Natural killer cell treated with Interleukin-12 subunit alpha and Interleukin-12 subunit beta and Interleukin-15 and Interleukin-18, amount 100 ng/mL, for 72 hours (primary cell): ENCODE measurements around the gene ATP6AP2. TPM values are rescaled to one million over a fixed set of nuclear protein-coding genes. Genes with fewer than 3 reads are reported as not detected.
"Not testable (repeated sequence)": the region's sequence is repeated elsewhere in the genome, so short reads cannot be mapped to it uniquely, and the experiment has no call there.

Source experiments
- ATAC-seq, 2 donors: fragments of 150-1000 bp; cut with Tn5 transposase in 1 of 2; sonication (Bioruptor Pico), chemical (Tn5 transposase) in 1 of 2; 2 replicates each; pipeline ENCODE4 v1.10.0; 2021
- DNase-seq: peaks from one replicate; pipeline ENCODE4 v3.0.0; 2022; ENCODE audit warnings: low spot score
- H3K27ac Mint-ChIP-seq, 2 donors: 1 replicate in 1 of 2; 2 replicates in 1 of 2; pipeline ENCODE4 v1.8.0; 2022; ENCODE audit warnings: mixed read lengths in 2 of 2, mild to moderate bottlenecking in 1 of 2, moderate library complexity in 1 of 2
- H3K27me3 Mint-ChIP-seq, 2 donors: 1 replicate in 1 of 2; 2 replicates in 1 of 2; pipeline ENCODE4 v1.8.0; 2022; ENCODE audit warnings: mixed read lengths in 2 of 2
- H3K36me3 Mint-ChIP-seq: one replicate; pipeline ENCODE4 v1.8.0; 2022; ENCODE audit warnings: mixed read lengths
- H3K4me1 Mint-ChIP-seq, 2 donors: 1 replicate in 1 of 2; 2 replicates in 1 of 2; pipeline ENCODE4 v1.8.0; 2022; ENCODE audit warnings: low read depth in 2 of 2, mixed read lengths in 2 of 2, mild to moderate bottlenecking in 1 of 2
- H3K4me3 Mint-ChIP-seq: one replicate; pipeline ENCODE4 v1.8.0; 2022; ENCODE audit warnings: mixed read lengths
- H3K9me3 Mint-ChIP-seq: 2 replicates; pipeline ENCODE4 v1.8.0; 2022; ENCODE audit warnings: mixed read lengths
- total RNA-seq, 2 donors: library from RNA; stranded (reverse); gene quantifications; one replicate each; pipeline ENCODE4 v1.2.3, GENCODE V29; 2022

The ATP6AP2 gene
- total RNA-seq, 2 donors from 2014 or later = 49.5 to 80.0 TPM

DNA sequence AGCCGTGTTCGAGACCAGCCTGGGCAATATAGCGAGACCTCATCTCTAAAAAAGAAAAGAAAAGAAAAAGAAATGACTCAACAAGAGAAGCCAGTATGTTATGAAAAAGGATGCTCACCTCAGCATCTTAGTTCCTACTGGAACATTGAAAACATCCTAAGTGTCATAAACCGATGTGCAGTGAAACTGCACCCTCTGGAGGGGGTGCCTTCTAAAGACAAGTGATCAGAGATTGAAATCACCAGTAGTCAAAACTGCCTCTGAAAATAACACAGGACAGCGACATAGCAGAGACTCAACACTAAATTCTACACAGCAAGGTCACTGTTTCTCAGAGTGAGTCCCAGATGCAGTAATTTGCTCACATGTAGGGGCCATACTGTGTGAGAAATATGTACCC, 28.0 kb upstream of the ATP6AP2 start:
- Mint-ChIP-seq H3K4me1 (no peaks in the 10 kb centered on the region), H3K27ac (no peak overlapping the region), H3K27me3 (peaks cover 0 to 25% of the 10 kb centered on the region in 2 donors), H3K4me3 (no peak overlapping the region), H3K9me3 (no peaks in the 10 kb centered on the region), H3K36me3 (no peaks in the 10 kb centered on the region)
- ATAC-seq (no peak), DNase-seq (no peak)

DNA sequence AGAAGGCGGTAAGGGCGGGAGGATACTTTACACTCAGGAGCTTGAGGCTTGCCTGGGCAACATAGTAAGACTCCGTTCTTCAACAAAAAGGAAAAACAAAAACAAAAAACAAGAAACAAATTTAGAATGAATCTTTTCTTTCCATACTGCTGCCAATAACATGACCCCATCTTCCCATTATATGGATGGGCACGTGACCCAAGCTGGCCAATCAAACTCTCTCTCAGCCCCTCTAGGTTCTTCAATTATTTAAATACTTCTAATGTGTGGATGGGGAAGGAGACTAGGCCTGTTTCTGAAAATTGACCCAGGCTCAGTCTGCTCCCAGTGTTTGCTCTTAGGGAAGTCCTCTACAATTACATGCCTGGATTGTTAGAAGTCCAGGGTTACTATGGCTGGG, 22.2 kb upstream of the ATP6AP2 start:
- Mint-ChIP-seq H3K27ac (no peak overlapping the region), H3K4me1 (no peaks in the 10 kb centered on the region), H3K4me3 (no peak overlapping the region), H3K9me3 (no peaks in the 10 kb centered on the region), H3K27me3 (peaks cover 0 to 13% of the 10 kb centered on the region in 2 donors), H3K36me3 (no peaks in the 10 kb centered on the region)
- ATAC-seq (no peak), DNase-seq (no peak)

DNA sequence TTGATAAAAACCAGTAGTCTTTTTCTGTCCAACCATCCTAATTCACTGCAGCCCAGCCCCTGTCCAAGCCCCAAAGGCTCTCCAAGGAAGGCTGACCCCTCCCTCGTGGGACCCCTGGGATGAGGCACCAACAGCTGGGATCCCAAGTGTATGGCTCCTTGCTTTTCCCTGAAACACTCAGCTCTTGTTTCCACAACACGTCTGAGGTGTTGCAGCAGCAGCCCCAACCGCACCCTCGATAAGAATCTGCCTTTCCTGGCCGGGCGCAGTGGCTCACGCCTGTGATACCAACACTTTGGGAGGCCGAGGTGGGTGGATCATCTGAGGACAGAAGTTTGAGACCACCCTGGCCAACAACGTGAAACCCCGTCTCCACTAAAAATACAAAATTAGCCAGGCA, 17.0 kb upstream of the ATP6AP2 start:
- H3K36me3 Mint-ChIP-seq = no peaks in the 10 kb centered on the region
- no peak for DNase-seq
- no peak for ATAC-seq
- H3K27me3 Mint-ChIP-seq = peaks cover 0 to 7% of the 10 kb centered on the region in 2 donors
- H3K4me3 Mint-ChIP-seq = no peak overlapping the region
- H3K9me3 Mint-ChIP-seq = no peaks in the 10 kb centered on the region
- no peak overlapping the region for H3K27ac Mint-ChIP-seq
- H3K4me1 Mint-ChIP-seq = no peaks in the 10 kb centered on the region

DNA sequence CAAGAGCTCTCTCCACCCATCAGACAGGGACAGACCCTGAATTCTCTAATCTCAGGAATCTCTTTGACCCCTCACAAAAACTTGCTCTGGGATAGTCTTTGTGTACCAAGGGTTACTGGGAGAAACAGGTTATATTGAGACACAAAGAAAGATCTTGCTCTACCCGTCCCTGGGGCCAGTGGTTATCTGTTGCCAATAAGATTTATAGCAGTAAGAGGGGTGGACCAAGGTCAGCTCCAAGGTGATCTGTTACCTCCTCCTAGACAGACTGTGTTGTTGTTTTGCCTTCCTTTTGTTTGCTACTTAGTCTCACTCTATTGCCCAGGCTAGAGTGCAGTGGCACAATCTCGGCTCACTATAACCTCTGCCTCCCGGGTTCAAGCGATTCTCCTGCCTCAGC, 16.3 kb upstream of the ATP6AP2 start:
- ATAC-seq = no peak
- Mint-ChIP-seq H3K36me3 (no peaks in the 10 kb centered on the region), H3K9me3 (no peaks in the 10 kb centered on the region), H3K4me3 (no peak overlapping the region), H3K27ac (no peak overlapping the region), H3K27me3 (peaks cover 0 to 7% of the 10 kb centered on the region in 2 donors), H3K4me1 (no peaks in the 10 kb centered on the region)
- DNase-seq = no peak

DNA sequence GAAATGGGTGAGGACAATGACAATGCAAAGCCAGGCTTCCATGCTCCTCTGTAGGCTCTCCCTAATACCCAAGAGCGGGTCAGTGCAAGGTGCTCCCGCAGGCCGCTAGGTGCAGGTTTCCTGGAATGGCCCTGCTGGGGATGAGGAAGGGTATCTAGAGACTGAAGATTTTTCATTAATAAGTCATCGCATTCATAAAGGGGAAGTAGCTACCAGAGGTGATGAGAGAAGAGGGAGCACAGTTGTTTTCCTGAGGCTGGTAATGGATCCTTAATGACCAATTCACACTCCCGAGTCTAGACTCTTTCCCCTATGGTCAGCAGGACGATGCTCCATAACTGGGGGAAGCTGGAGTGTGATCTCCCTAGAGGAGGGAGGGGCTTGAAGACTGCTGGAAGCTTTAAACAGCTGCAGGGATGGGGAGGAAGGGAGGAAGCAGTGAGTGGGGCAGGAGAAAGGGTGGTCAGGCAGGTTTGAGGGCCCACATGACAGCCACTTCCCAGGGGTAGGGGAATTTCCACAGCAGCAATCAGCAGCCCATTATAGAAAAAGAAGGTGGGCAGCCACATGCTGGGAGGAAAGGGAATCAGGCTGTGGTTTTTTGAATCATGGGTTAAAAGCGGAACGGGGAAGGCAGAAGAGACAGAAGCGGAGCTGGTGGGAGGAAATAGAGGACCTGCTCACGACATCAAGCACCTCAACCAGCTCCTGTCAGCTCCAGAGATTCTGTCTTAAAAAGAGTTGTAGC, 10.2 kb upstream of the ATP6AP2 start:
- no peaks in the 10 kb centered on the region for H3K9me3 Mint-ChIP-seq

DNA sequence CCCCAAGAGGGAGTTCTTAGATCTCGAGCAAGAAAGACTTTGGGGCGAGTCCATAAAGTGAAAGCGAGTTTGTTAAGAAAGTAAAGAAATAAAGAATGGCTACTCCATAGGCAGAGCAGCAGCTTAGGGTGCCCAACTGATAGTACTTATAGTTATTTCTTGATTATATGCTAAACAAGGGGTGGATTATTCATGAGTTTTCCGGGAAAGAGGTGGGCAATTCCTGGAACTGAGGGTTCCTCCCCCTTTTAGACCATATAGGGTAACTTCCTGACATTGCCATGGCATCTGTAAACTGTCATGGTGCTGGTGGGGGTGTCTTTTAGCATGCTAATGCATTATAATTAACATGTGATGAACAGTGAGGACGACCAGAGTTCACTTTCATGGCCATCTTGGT, 9.6 kb upstream of the ATP6AP2 start:
- not testable (repeated sequence) for H3K9me3 Mint-ChIP-seq, DNase-seq, H3K36me3 Mint-ChIP-seq, ATAC-seq
- Mint-ChIP-seq H3K27ac (peak overlapping the region; percentile 65 to 78), H3K4me3 (peak overlapping the region; percentile 82), H3K4me1 (peaks cover 7 to 10% of the 10 kb centered on the region in 2 donors), H3K27me3 (peaks cover 0 to 19% of the 10 kb centered on the region in 2 donors)

More for the DNA sequence above, 10.2 kb upstream of the ATP6AP2 start:
- H3K27ac Mint-ChIP-seq = peak overlapping the region; percentile 65 to 78
- no peak for ATAC-seq
- H3K4me3 Mint-ChIP-seq = peak overlapping the region; percentile 82
- peaks cover 7 to 10% of the 10 kb centered on the region in 2 donors for H3K4me1 Mint-ChIP-seq
- H3K27me3 Mint-ChIP-seq = peaks cover 0 to 21% of the 10 kb centered on the region in 2 donors
- H3K36me3 Mint-ChIP-seq = no peaks in the 10 kb centered on the region
- DNase-seq = no peak

DNA sequence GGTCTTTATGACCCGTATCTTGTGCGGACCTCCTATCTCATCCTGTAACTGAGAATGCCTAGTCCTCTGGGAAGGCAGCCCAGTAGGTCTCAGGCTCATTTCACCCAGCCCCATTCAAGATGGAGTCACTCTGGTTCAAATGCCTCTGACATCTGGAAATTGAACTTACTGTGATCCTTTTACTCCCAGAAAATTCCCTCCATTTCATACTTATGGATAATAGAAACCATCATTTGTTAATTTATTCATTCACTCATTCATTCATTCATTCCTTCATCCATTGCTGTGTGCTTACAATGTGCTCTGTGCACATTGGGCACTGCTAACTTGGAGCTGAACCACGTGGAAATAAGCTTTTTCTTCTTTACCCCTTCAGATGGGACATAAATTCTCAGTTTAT, 9.2 kb upstream of the ATP6AP2 start:
- Mint-ChIP-seq H3K36me3 (no peaks in the 10 kb centered on the region), H3K27me3 (peaks cover 0 to 19% of the 10 kb centered on the region in 2 donors), H3K27ac (no peak overlapping the region), H3K4me1 (peaks cover 7 to 10% of the 10 kb centered on the region in 2 donors), H3K9me3 (no peaks in the 10 kb centered on the region), H3K4me3 (no peak overlapping the region)
- DNase-seq (no peak), ATAC-seq (no peak)

DNA sequence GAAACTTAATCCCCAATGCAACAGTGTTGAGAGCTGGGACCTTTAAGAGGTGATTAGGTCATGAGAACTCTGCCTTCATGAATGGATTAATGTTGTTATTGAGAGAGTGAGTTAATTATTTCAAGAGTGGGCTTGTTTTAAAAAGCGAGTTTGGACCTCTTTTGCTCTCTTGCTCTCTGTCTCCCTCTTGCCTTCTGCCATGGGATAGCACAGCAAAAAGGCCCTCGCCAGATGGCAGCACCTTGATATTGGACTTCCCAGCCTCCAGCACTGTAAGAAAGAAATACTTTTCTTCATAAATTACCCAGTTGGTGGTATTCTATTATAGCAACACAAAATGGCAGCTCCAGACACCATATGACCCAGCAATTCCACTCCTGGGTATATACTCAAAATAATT, 7.0 kb upstream of the ATP6AP2 start:
- no peaks in the 10 kb centered on the region for H3K36me3 Mint-ChIP-seq
- H3K27me3 Mint-ChIP-seq = peaks cover 0 to 21% of the 10 kb centered on the region in 2 donors
- H3K27ac Mint-ChIP-seq = no peak overlapping the region
- DNase-seq = no peak
- no peak for ATAC-seq
- peaks cover 7 to 10% of the 10 kb centered on the region in 2 donors for H3K4me1 Mint-ChIP-seq
- H3K9me3 Mint-ChIP-seq = no peaks in the 10 kb centered on the region
- H3K4me3 Mint-ChIP-seq = no peak overlapping the region

DNA sequence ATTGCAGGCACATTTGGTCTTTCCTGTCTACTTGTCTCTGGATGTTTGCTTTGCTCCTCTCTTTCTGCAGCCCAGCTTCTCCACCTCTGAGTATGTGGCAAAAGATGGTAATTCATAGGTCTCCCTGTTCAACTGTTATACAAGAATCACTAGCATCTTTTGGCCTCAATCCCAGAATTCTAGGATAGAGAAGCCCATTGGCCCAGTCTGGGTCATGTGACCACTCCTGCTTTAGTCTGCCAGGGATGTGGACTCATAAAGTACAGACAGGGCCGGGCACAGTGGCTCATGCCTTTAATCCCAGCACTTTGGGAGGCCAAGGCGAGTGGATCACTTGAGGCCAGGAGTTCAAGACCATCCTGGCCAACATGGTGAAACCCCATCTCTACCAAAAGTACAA, 5.4 kb upstream of the ATP6AP2 start:
- H3K9me3 Mint-ChIP-seq = not testable (repeated sequence)

DNA sequence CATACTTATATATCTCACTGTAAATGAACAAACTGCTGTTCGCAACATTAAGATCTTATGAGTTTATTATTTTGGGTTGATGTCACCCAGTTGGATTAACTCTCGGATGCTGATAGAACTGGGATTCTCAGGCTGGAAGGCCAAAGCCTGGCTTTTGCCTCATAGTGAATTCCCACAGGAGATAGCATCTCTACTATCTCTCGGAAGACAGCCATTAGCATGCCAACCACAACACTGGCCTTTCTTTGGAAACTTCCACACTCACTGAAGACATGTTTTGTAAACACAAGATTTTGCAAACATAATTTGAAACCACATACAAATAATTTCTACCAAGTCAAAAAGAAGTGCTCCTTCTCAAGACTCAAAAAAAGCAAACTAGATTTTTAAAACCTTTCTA, 4.5 kb upstream of the ATP6AP2 start:
- DNase-seq (no peak), ATAC-seq (no peak)
- Mint-ChIP-seq H3K27me3 (peaks cover 0 to 16% of the 10 kb centered on the region in 2 donors), H3K9me3 (no peaks in the 10 kb centered on the region), H3K27ac (no peak overlapping the region), H3K36me3 (no peaks in the 10 kb centered on the region), H3K4me1 (peaks cover 8% of the 10 kb centered on the region in 2 donors), H3K4me3 (no peak overlapping the region)

More for the DNA sequence above, 5.4 kb upstream of the ATP6AP2 start:
- H3K27ac Mint-ChIP-seq, DNase-seq, H3K36me3 Mint-ChIP-seq, ATAC-seq, H3K4me3 Mint-ChIP-seq: not testable (repeated sequence)
- H3K4me1 Mint-ChIP-seq = peaks cover 10 to 11% of the 10 kb centered on the region in 2 donors
- peaks cover 0 to 21% of the 10 kb centered on the region in 2 donors for H3K27me3 Mint-ChIP-seq

DNA sequence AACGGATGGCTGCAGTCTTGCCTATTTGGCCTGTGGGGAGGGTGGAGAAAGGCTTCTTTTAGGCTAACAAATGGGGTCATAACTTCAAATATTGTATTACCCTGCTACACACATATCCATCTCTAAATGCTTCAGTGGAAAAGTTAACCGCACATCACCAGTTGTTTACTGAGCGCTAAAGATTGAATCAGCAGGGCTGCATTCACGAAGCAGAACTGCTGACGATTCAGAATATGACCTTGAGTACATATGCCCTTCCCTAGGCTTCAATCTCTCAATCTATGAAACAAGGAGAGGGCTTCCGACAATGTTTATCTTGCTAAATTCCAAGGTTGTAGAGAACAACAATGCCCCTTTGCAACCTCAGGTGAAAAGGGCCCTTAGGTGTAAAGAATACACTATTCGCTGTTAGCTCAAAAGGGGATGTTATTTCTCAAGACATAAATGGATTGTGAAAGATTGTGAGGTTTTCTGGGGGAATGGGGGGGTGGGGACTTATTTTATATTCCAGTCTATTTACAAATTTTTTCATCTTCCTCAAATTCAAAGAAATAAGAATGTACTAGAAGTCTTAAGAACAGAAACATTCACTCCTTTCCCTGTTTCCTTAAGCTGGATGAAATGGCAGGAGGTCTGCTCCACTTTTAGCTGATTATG, 2.6 kb upstream of the ATP6AP2 start:
- ATAC-seq (no peak), DNase-seq (no peak)
- H3K36me3 Mint-ChIP-seq = no peaks in the 10 kb centered on the region
- no peak overlapping the region for H3K4me3 Mint-ChIP-seq
- no peak overlapping the region for H3K27ac Mint-ChIP-seq
- H3K4me1 Mint-ChIP-seq = peaks cover 15 to 18% of the 10 kb centered on the region in 2 donors
- H3K27me3 Mint-ChIP-seq = peaks cover 0 to 12% of the 10 kb centered on the region in 2 donors
- H3K9me3 Mint-ChIP-seq = no peaks in the 10 kb centered on the region

DNA sequence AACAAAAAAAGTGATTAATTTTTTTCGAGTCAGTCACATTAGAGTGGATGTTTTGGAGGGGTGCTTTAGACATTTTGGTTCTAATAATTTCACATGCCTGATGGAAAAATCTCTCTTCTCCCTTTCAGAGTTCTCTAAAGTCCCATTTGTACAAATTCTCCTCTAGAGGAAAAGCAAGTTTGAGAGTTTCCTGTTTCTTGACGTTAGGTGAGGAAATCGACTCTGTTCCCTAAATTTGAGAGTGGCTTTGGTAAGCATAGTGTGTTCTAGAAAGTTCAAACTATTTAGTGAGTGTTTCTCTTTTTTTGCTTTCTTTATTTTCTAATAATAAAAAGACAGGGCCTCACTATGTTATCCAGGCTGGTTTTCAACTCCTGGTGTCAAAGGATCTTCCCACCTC, 1.6 kb upstream of the ATP6AP2 start:
- peaks cover 0 to 16% of the 10 kb centered on the region in 2 donors for H3K27me3 Mint-ChIP-seq
- H3K36me3 Mint-ChIP-seq = no peaks in the 10 kb centered on the region
- H3K4me1 Mint-ChIP-seq = peaks cover 22 to 25% of the 10 kb centered on the region in 2 donors
- DNase-seq (no peak), ATAC-seq (no peak)
- H3K9me3 Mint-ChIP-seq = no peaks in the 10 kb centered on the region
- H3K27ac Mint-ChIP-seq = no peak overlapping the region
- no peak overlapping the region for H3K4me3 Mint-ChIP-seq

DNA sequence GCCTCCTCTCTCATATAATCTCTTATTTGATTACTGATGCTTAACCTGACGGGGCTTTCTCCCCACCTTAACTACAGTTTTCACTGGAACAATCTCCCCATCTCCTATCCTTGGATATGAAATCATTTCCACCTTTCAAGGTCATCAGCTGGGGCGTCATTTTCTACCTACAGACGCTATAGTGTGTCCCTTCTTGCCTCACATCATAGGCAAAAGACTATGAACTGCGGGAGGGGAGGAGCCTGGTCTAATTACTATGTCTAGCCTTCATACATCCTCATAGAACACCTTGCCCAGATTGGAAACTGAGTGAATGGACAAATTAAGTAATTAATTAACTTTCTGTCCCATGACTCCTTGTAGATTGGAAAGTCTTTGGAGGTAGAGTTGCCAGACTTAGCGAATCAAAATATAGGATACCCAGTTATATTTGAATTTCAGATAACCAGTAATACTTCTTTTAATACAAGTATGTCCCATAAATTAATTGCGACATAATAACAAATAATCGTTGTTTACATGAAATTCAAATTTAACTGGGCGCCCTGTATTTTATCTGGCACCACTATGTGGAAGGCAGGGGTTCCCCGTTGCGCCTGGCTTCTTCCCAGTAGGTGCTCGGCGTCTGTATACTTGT, 752 bp upstream of the ATP6AP2 start:
- Mint-ChIP-seq H3K9me3 (no peaks in the 10 kb centered on the region), H3K4me3 (peak overlapping the region; percentile 95), H3K27ac (peak overlapping the region; percentile 88 to 92), H3K36me3 (no peaks in the 10 kb centered on the region), H3K27me3 (peaks cover 0 to 12% of the 10 kb centered on the region in 2 donors), H3K4me1 (peaks cover 22 to 25% of the 10 kb centered on the region in 2 donors)
- DNase-seq (no peak), ATAC-seq (peak in 1 of 2 donors; percentile 52)
